HCT116 (cell line): ENCODE data around the gene CTU2. TPM values are rescaled to one million over a fixed set of nuclear protein-coding genes. Genes with fewer than 3 reads are reported as not detected.

Experiments used
- ATAC-seq: fragments of 200-7000 bp; cut with Tn5 transposase; 2 replicates; pipeline ENCODE4 v1.9.1; 2020; ENCODE audit warnings: mild to moderate bottlenecking, moderate library complexity
- BruUV-seq: library from RNA; stranded (reverse); fragments of 400-500 nt; replicated peaks from 2 replicates; lab custom pipeline; 2021; lab: Mats Ljungman, UMichigan
- CTCF ChIA-PET: fragments of 300-600 bp; sonication (Branson Sonifier 250); formaldehyde crosslinking; loops from one replicate; lab custom pipeline; 2021; ENCODE audit warnings: antibody characterized with exemption; lab: Charles Lee
- POLR2A ChIA-PET: fragments of 300-600, 350-600 bp; sonication (Branson Sonifier 250); formaldehyde crosslinking; loops from one replicate; lab custom pipeline; 2021; ENCODE audit warnings: antibody characterized with exemption; lab: Charles Lee
- RAD21 ChIA-PET, 2 experiments: fragments of 300-600 bp; sonication (Branson Sonifier 250); formaldehyde crosslinking; loops; one replicate each; lab custom pipeline; 2023; ENCODE audit warnings: low total read pairs in 2 of 2; ENCODE audit not compliant: uncharacterized antibody in 2 of 2, unreplicated experiment in 2 of 2, low non-redundant PET in 1 of 2; lab: Charles Lee
- DNase-seq: peaks from one replicate; pipeline ENCODE4 v3.0.0-alpha.2; 2010; ENCODE audit warnings: low read depth, low spot score
- H2AFZ ChIP-seq: fragments of 200-600 bp; shearing (Covaris generic), sonication (generic); 2 replicates; pipeline ENCODE4 v1.6.1; 2017; ENCODE audit warnings: low read depth, mixed run types, mixed read lengths, antibody characterized with exemption, low read length; ENCODE audit not compliant: poor library complexity, severe bottlenecking
- H3K27ac ChIP-seq: 2 replicates; pipeline ENCODE4 v1.5.1; 2012; ENCODE audit warnings: low read depth, low read length
- H3K27me3 ChIP-seq: fragments of 200-600 bp; sonication (generic); 2 replicates; pipeline ENCODE4 v1.6.1; 2016; ENCODE audit warnings: mixed run types, low read length, mixed read lengths; ENCODE audit not compliant: insufficient read depth
- H3K36me3 ChIP-seq, 2 experiments: fragments of 200-500 bp in 1 of 2; fragments of 200-600 bp in 1 of 2; sonication (Bioruptor generic) in 1 of 2; sonication (generic) in 1 of 2; 2 replicates each; pipeline versions ENCODE4 v1.5.1 to v1.6.1; 2014 to 2016; ENCODE audit warnings: low read length in 2 of 2, inconsistent platforms in 1 of 2, mixed read lengths in 1 of 2, mixed run types in 1 of 2; ENCODE audit not compliant: insufficient read depth in 2 of 2, control insufficient read depth in 1 of 2
- H3K4me1 ChIP-seq, 2 experiments: fragments of 200-600 bp in 1 of 2; sonication (generic) in 1 of 2; 2 replicates each; pipeline versions ENCODE4 v1.5.1 to v1.6.1; 2012 to 2017; ENCODE audit warnings: low read length in 2 of 2, inconsistent platforms in 1 of 2, mild to moderate bottlenecking in 1 of 2, mixed read lengths in 1 of 2, mixed run types in 1 of 2, moderate library complexity in 1 of 2; ENCODE audit not compliant: insufficient read depth in 2 of 2, control insufficient read depth in 1 of 2
- H3K4me2 ChIP-seq: fragments of 200-600 bp; sonication (generic); 2 replicates; pipeline ENCODE4 v1.6.1; 2017; ENCODE audit warnings: mixed run types, low read length, mixed read lengths
- H3K4me3 ChIP-seq, 2 experiments: fragments of 200-600 bp in 1 of 2; sonication (generic) in 1 of 2; replicated peaks in 1 of 2; 2 replicates each; pipeline ENCODE4 v1.5.1; 2011 to 2016; ENCODE audit warnings: low read length in 2 of 2, control low read depth in 1 of 2, low read depth in 1 of 2, mild to moderate bottlenecking in 1 of 2, mixed read lengths in 1 of 2, mixed run types in 1 of 2
- H3K79me2 ChIP-seq: fragments of 200-600 bp; sonication (generic); 2 replicates; pipeline ENCODE4 v1.6.1; 2017; ENCODE audit warnings: mild to moderate bottlenecking, mixed run types, low read length, moderate library complexity, mixed read lengths; ENCODE audit not compliant: insufficient read depth
- H3K9ac ChIP-seq: fragments of 200-600 bp; sonication (generic); 2 replicates; pipeline ENCODE4 v1.6.1; 2016; ENCODE audit warnings: low read length, mixed read lengths
- H3K9me2 ChIP-seq: fragments of 200-600 bp; sonication (generic), shearing (Covaris generic); 2 replicates; pipeline ENCODE4 v1.6.1; 2017; ENCODE audit warnings: mixed run types, mild to moderate bottlenecking, moderate library complexity; ENCODE audit not compliant: insufficient read depth
- H3K9me3 ChIP-seq, 2 experiments: fragments of 200-500 bp in 1 of 2; fragments of 200-600 bp in 1 of 2; sonication (Bioruptor generic) in 1 of 2; sonication (generic) in 1 of 2; 2 replicates each; pipeline ENCODE4 v1.6.1; 2014 to 2017; ENCODE audit warnings: low read length in 2 of 2, mixed read lengths in 2 of 2, inconsistent platforms in 1 of 2, low read depth in 1 of 2, mild to moderate bottlenecking in 1 of 2, mixed run types in 1 of 2, moderate library complexity in 1 of 2; ENCODE audit not compliant: control insufficient read depth in 1 of 2, insufficient read depth in 1 of 2
- H4K20me1 ChIP-seq: fragments of 200-600 bp; sonication (generic), shearing (Covaris generic); 2 replicates; pipeline ENCODE4 v1.6.1; 2017; ENCODE audit warnings: mixed run types, mild to moderate bottlenecking, moderate library complexity; ENCODE audit not compliant: insufficient read depth
- ATF3 ChIP-seq: IDR thresholded peaks from 2 replicates; pipeline ENCODE4 v1.6.1; 2012
- CBX3 ChIP-seq: IDR thresholded peaks from 2 replicates; pipeline ENCODE4 v1.6.1; 2012; ENCODE audit warnings: low read depth
- CEBPB ChIP-seq: IDR thresholded peaks from 2 replicates; pipeline ENCODE4 v1.6.1; 2012; ENCODE audit warnings: low read depth
- ELF1 ChIP-seq: IDR thresholded peaks from 2 replicates; pipeline ENCODE4 v1.6.1; 2012; ENCODE audit warnings: low read depth, borderline replicate concordance
- EZH2 ChIP-seq: fragments of 200-600 bp; sonication (generic); IDR thresholded peaks from 2 replicates; pipeline ENCODE4 v1.6.1; 2017; ENCODE audit warnings: antibody characterized with exemption, mixed run types
- EZH2phosphoT487 ChIP-seq: fragments of 200-600 bp; IDR thresholded peaks from 2 replicates; pipeline ENCODE4 v1.6.1; 2018; ENCODE audit warnings: antibody characterized with exemption, borderline replicate concordance
- FOSL1 ChIP-seq: IDR thresholded peaks from 2 replicates; pipeline ENCODE4 v1.6.1; 2012; ENCODE audit warnings: low read depth
- JUND ChIP-seq: IDR thresholded peaks from 2 replicates; pipeline ENCODE4 v1.6.1; 2012
- MAX ChIP-seq: IDR thresholded peaks from 2 replicates; pipeline ENCODE4 v1.6.1; 2012
- POLR2A ChIP-seq: IDR thresholded peaks from 2 replicates; pipeline ENCODE4 v1.7.0; 2011; ENCODE audit warnings: borderline replicate concordance; ENCODE audit not compliant: insufficient read depth, insufficient read length; ENCODE audit errors: extremely low read depth
- RAD21 ChIP-seq: IDR thresholded peaks from 2 replicates; pipeline ENCODE4 v1.6.1; 2012; ENCODE audit warnings: low read depth, mild to moderate bottlenecking
- REST ChIP-seq: IDR thresholded peaks from 2 replicates; pipeline ENCODE4 v1.6.1; 2012; ENCODE audit warnings: low read depth
- SIN3A ChIP-seq: IDR thresholded peaks from 2 replicates; pipeline ENCODE4 v1.6.1; 2012; ENCODE audit warnings: low read depth
- SP1 ChIP-seq: IDR thresholded peaks from 2 replicates; pipeline ENCODE4 v1.6.1; 2012; ENCODE audit warnings: low read depth
- SRF ChIP-seq: IDR thresholded peaks from 2 replicates; pipeline ENCODE4 v1.6.1; 2012; ENCODE audit warnings: low read depth
- TCF7L2 ChIP-seq: IDR thresholded peaks from 2 replicates; pipeline ENCODE4 v1.7.0; 2011; ENCODE audit warnings: borderline replicate concordance, inconsistent platforms; ENCODE audit not compliant: insufficient read depth, insufficient read length; ENCODE audit errors: extremely low read depth
- ZBTB33 ChIP-seq: IDR thresholded peaks from 2 replicates; pipeline ENCODE4 v1.6.1; 2011; ENCODE audit warnings: mild to moderate bottlenecking, low read length, moderate library complexity; ENCODE audit not compliant: insufficient replicate concordance; ENCODE audit errors: extremely low read depth
- ZFX ChIP-seq: fragments of 450-650 bp; IDR thresholded peaks from 2 replicates; pipeline ENCODE4 v1.6.1; 2017
- intact Hi-C: fragments of 100-400 bp; cut with micrococcal nuclease; formaldehyde crosslinking; loops from 2 replicates; pipeline ENCODE4 v1.10.0; 2022
- total RNA-seq: library from RNA; stranded (reverse); gene quantifications from one replicate; pipeline ENCODE4 v1.2.1, GENCODE V29; 2021; ENCODE audit not compliant: unreplicated experiment

CTU2 gene
- total RNA-seq, 1 experiment from 2014 or later, result 71.3 TPM

- Histone ChIP-seq H4K20me1 (0 out of 2 replicates have a peak, but pooled peaks cover 3% of the 10 kb centered on the region), H3K27ac (no peak overlapping the region; the same call in 1 of the 2 replicates), H3K4me1 (peaks cover 0 to 5% of the 10 kb centered on the region in 2 experiments; a peak in 1 of 4 replicates), H3K9ac (no peak overlapping the region), H3K27me3 (no peaks in the 10 kb centered on the region), H3K9me3 (no peaks in the 10 kb centered on the region), H3K36me3 (peaks cover 37 to 62% of the 10 kb centered on the region in 2 experiments; a peak in 3 of 4 replicates), H3K79me2 (peaks cover 19% of the 10 kb centered on the region; the same call in 1 of the 2 replicates), H3K4me2 (no peak overlapping the region), H3K4me3 (no peak overlapping the region), H2AFZ (no peak overlapping the region), H3K9me2 (no peaks in the 10 kb centered on the region)
- POLR2A ChIA-PET, result no interaction called here
- peak; percentile 4; the same call in 1 of the 2 replicates for ATAC-seq
- RAD21 ChIA-PET, result no interaction called here
- no TSS peak for BruUV-seq
- DNase-seq, result no peak
- no peak for TF ChIP-seq EZH2phosphoT487
- no peak for TF ChIP-seq POLR2A
- TF ChIP-seq TCF7L2, result no peak
- TF ChIP-seq ATF3, result no peak
- TF ChIP-seq SRF, result no peak
- TF ChIP-seq CBX3, result no peak
- no peak for TF ChIP-seq SIN3A
- no peak for TF ChIP-seq ELF1
- TF ChIP-seq REST, result no peak
- no peak for TF ChIP-seq ZFX
- TF ChIP-seq FOSL1, result no peak
- TF ChIP-seq MAX, result no peak
- TF ChIP-seq JUND, result no peak
- TF ChIP-seq SP1, result no peak
- TF ChIP-seq EZH2, result no peak
- no peak for TF ChIP-seq RAD21
- TF ChIP-seq CEBPB, result no peak
- no peak for TF ChIP-seq ZBTB33
- CTCF ChIA-PET, result interaction anchor here (0.8 to 1.1 kb wide), 2 partner anchors 23 kb away, joined by 4 to 5 read pairs; no protein-coding TSS in a partner anchor
- intact Hi-C loops, result no loop called here
Observed at GRCh38 chr16:88714420-88715302, 8.4 kb downstream of the CTU2 start.
